HT-29 (cell line): ENCODE results near the gene CNMD. TPM values are rescaled to one million over a fixed set of nuclear protein-coding genes. Genes with fewer than 3 reads are reported as not detected.

Experiments used
- DNase-seq: peaks from one replicate; pipeline ENCODE4 v3.0.0-alpha.2; 2015; ENCODE audit warnings: low spot score
- total RNA-seq: library from RNA; depleted of rRNA; stranded (reverse); fragments of >200 nt; shearing (Covaris generic); gene quantifications from 2 replicates; pipeline ENCODE4 v1.2.3, GENCODE V29; 2014; rRNA removed

CNMD gene
- total RNA-seq, result not detected in 2 replicates

DNA sequence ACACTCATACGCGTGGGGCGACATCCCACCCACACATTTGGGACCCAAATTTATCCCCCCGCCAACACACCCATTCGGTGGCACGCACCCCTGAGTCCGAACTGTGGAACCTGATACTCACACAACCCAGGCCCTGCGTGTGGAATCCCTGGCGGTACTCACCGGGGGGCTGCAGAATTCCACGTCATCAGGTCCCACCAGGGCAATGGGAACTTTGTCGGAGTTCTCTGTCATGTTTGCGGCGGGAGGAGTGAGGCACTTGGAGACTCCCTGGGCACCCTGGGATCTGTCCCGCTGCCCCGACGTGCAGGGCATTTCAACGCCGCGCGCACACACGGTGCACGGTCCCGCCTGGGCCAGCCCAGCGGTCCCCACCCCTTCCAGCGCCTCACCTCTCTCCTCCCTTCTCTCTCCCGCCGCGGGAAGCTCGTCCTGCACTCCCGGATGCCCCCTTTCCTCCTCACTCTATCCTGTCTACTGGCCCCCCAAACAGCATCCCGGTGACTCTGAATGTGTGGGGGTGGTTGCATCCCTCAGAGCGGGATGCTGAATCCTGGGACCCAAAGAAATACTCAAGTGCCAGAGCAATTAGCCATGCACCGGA, at the start of gene CNMD:
Gene CNMD, minus strand, starts transcription at position 353 of the 604 bp plus-strand sequence. Its CDS starts 119 bp downstream, at position 234.
- DNase-seq, result no peak

DNA sequence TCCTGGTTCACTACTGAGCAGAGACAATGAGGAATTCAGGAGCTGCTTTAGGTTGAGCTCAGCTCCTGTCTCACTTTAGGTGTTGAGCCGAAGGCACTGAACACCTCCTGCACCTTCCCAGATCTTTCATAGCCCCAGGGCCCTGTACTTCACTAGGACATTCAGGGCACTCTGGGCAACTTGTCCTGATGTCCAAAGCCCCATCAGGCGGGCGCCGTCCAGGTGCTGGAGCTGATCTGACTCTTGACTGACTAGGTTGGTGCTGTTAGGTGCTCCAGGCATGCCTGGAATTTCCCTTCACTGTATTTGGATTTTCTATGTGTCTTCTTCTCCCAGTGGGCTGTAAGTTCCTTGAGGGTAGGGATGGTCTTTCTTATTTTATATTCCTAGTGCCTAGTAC, 48.4 kb upstream of the CNMD start:
- no peak for DNase-seq

DNA sequence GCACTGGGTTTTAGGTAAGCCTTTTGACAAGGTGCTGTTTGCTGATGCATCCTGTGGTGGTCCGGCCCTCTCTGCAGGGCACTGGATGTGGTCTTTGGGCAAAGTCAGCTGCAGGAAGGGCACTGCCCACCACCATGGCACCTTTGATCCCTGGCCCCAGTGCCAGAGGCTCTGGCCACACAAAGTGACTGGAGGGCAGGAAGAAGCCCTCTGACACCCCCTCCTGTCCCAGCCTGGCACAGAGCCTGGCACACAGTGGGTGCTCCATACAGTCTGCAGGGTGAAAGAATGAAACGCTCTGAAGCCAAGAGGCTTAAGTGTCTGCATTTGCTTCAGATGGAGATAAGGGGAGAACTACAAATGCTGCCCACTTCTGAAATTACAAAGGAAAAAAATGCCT, 47.6 kb upstream of the CNMD start:
- no peak for DNase-seq

DNA sequence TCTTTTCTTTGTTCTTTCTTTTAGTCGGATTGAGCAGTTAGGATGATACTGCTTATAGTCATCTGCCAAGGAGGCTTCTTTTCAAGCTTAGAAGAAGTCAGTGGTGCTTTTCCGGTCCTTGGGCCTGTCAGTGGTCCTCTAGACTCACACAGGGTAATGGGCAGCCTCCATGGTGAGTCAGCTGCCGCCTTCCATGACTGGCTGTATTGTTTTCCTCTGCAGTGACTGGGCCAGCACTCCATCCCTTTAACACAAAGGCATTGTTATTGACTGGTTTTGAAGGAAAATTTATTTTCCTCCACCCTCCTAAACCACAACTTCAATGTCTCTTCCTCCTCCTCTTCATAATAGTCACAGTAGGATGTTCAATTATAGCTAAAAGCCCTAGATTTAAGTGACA, 47.1 kb upstream of the CNMD start:
- DNase-seq, result no peak

DNA sequence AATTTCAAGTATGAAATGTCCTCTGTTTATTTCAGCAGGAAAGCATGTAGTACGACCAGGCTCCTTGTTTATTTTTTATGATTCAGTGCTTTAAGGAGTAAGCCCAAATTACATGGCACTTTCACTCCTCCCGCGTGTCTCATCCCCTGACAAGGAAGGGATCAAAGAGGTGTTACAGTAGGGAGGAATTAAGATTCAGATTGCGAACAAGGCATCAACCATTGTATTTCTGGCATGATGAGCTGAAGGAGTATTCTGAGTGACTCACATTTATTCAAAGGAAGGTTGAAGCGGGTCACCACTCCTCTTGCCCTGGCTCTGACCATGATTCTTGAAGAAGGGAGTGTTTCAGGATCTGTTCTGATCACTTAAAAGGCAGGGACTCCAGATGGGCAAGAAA, 46.1 kb upstream of the CNMD start:
- no peak for DNase-seq

DNA sequence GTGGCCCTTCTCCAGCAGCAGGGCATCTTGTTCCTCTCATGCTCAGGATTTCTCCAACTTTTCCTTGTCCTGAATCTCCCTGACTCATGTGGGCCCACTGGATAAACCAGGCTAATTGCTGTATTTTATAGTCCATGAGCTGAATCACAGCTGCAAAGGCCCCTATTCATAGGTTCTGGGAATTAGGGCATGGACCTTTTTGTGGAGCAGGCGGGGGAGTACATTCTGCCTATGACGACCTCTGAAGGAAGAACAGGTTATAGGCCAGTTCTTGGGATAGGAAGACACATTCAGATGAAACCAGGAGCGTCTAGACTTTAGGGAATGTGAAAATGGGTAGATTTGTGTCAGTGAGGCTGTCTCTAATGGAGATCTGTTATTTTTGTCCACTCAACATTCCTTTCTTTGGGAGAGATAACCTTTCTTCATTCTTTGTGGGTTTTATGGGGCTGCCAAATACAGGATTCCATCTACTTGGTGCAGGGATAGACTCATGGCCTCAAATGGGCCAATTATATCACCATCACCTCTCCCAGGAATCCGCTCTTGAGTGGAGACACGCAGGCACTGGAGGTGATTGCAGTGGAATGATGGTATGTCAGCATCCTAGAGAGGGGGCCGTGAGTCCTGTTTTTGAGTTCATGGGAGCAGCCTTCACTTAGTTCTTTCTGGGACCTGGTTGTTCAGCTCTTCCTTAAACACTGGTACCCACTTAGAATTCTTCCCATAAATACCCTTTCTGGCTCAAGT, 45.1 kb upstream of the CNMD start:
- no peak for DNase-seq

DNA sequence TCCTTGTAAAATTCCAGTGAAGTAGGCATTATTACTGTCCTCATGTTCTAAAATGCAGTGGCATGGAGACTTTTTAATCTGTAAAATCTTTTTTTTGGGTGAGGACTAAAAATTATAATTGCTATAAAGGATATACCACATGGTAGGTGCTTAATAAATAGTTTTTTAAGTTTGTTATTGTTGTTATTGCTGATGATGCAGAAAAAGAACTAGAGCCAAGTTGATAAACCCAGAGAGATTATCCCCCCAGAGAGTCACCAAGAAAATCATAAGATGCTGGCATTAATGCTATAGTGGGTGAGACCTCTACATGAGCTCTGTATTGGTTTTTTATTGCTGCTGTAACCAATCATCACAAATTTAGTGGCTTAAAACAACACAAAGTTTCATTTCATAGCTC, 44.3 kb upstream of the CNMD start:
- DNase-seq, result no peak

DNA sequence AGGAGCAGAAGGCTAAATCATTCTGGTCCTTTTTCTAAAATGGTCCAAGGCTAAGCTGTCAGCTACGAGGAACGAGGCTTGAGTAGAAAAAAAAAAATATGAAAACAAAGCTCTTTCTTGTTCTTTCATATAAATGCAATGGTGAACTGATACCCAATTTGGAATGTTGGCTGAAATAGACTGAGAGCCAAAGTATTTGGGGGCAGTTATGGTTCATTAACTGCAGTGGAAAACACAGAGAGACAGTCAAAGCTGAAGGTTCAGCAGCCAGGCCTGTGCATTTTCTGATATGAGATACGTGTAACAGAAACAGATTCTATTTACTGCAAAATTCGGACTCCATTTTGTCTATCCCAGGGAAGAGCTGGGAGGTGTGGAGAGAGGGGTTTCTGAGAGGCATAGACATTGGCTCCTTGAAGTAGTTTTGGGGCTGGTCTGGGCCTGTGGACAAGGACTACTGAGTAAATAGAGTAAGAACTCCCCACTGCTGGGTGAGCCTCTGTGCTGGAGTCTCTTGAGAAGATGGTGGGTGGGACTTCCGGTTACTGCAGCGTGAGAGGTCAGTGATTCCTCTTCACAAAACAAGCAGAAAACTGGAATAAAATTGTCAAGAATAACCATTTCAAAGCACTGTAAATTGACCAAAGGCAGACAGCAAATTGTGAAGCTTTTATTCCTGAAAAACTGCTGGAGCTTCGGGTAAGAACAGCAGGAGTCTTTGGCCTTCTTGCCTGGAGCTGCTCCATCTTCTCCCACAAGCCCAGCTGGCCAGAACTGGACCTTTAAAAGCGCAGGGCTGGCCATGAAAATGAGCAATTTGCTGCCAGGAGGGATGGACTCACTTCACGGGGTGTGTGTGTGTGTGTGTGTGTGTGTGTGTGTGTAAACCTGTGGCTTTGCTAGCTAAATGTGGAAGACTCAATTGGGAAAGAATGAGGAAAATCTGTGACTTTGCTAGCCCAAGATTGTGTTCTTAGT, 43.1 kb upstream of the CNMD start:
- DNase-seq, result no peak

DNA sequence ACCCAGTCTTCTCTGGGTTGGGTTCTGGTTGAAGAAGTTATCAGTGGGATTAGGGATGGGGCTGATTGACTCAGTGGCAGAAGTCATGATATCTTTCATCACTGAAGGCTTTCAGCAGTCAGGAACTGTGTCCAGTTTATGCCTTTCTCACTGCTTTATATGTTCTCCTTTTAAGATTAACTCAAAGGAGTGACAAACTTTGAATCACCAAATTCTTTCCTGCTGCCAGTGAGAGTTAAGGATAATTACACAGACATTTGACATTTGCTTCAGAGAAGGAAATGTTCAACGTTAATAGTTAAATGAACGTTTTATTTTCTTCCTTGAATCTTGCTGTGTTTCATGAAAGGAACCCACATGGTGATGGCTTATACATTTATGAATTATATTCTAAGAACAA, 41.0 kb upstream of the CNMD start:
- DNase-seq, result no peak

DNA sequence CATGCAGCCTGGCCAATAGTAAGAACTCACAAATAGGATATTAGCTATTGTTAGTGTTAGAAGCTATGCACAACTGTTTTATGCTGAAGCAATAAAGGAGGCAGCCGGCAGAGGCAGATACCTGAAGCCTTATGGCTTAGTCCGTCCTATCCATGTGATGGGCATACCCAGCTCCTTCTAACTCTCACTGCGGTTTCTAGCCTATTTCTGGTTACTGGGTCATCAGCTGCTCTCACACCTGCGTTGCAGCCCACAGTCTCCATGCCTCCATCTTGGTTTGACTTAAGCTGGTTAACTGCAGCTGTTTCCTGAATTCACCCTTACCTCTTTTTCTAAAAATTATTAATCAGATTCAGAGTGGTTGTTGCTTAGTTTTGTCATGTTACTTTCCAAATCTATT, 40.5 kb upstream of the CNMD start:
- no peak for DNase-seq

DNA sequence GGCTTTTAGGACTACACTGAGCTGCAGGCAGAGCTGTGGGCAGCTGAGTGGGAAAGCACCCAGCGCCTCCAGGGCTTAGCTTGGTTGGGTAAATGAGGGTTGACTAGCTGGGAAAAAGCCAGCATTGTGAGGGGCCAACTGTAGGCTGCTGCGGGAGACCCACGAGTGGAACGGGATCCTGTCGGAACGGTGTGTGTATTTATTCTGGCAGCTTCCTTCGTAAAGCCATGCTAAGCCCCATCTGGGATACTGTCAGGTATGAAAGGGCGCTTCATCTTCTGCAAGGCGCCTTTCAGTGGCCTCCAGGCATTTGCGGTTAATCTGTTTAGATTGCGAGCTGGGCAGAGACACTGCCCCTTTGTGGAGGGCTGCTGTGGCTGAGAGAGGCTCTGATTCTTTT, 39.5 kb upstream of the CNMD start:
- DNase-seq, result no peak

DNA sequence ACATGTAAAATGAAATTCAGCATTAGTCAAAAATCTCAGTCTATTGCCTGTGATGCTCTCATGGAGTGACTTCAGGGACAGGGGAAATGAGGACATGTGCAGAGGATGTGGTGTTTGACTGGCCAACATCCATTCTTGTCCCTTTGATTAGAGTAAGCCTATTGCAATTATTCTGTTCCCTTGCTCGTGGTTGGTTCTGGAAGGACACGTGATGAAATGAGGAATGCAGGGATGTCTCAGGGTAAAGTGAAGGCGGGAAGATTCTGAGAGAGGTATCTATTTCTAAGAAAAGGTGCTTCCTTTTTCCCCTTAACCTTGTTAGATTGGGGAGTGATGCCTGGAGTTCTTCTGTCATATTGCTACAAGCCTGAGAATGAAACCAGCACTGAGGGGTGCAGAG, 37.1 kb upstream of the CNMD start:
- no peak for DNase-seq

DNA sequence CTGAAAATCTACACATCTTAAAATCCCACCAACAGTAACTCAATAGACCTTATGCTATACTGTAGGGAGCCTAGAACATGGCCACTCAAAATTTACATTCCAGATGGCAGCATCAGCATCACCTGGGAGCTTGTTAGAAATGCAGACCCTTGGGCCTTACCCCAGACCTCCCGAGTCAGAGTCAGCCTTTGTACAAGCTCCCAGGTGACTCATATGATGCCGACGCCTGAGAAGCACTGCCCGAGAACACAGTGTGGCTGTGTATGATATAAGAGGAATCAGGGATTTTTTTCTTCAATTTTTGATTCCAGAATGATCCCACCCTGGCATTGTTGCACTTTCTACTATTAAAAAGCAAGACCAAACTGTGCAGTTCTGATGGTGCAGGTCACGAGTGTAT, 35.9 kb upstream of the CNMD start:
- DNase-seq, result no peak

DNA sequence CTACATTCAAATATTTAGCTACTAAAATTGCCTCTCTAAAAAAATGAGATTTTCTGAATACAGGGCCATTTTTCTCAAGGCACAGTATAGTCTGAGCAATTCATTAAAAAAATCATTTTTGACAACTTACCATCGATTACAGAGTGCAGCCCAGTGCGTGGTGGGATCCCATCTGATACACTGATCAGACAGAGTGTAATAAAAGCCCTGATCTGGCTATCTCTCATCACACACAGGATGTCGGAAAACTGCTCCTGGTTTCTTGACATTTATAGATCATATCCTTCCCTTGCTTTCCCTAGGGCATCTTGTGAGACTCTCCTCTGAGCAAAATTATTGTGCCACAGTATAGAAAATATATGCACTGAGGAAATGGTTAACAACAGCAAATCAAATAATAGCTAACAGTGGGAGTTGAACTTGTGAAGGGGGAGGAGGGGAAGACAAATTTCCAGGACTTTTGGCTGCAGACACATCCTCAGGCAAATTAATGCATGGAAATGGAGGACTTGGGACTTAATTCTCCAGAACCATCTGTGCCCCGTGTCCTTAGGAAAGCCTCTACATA, 28.4 kb upstream of the CNMD start:
- no peak for DNase-seq

DNA sequence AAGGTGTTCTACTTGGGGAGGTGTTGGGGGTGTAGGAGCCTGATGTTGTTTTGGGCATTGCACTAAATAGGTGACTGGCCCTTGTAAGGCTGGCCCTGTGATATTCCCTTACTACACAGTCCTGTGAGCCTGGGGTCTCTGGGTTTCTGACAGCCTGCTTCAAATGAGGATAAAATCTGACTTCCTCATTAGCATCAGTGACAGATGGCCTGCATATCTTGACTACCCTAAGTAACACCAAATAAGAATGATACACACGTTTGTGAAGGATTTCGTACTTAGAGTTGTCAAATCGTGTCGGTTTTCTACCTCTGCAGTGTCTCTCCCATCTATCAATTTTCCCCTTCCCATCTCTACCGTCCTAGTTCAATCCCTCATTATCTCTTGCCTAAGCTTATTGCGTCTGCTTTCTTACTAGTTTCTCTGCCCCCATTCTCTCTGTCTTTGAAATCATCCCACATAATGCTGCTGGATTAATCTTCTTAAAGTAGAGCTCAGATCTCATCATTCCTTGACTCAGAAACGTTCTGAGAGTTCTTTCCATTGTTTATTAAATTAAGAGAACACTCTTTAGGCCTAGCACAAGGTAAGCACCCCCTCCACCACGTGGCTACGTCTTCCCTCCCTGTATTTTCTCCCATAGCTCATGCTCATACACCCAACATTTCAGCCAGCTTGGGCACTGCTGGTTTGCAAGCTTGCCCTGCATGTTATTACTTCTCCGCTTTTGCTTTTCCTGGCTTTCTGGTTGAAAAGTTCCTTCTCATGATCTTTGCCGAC, 26.2 kb upstream of the CNMD start:
- DNase-seq, result no peak

DNA sequence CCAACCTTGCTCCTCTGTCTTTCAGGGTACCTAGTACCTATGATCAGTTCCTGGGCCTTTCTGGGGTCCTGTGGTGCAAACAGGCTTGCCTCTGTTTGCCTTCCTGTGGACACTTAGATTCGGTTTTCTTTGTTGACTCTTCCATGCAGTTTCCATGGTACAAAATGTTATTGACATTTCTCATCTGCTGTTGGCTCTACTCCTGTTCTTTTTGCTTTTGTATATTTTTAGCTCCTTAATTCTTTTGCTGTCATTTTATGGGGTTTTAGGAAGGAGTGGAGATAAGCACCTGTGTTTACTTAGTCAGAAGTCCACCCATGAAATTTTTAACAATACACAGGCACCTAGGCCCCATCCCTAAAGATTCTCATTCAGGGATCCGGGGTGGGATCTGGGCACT, 20.5 kb upstream of the CNMD start:
- no peak for DNase-seq

DNA sequence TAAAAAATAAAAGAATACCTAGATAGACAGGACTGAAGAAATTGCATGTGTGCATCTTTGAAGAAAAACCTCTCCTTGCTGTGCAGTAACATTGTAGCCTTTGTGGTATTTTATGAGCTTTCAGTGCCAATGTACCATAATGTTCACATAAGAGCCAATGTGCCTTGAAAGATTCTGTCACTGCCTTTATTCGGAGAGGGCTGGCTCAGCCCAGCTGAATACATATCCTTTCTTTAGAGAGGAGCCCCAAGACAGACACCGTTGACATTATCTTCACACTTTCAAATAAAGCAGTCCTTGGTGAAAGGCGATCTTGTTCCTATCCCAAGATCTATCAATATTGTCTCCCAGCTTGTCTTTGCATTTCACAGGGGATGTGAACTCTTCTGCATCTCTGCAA, 18.5 kb upstream of the CNMD start:
- no peak for DNase-seq

DNA sequence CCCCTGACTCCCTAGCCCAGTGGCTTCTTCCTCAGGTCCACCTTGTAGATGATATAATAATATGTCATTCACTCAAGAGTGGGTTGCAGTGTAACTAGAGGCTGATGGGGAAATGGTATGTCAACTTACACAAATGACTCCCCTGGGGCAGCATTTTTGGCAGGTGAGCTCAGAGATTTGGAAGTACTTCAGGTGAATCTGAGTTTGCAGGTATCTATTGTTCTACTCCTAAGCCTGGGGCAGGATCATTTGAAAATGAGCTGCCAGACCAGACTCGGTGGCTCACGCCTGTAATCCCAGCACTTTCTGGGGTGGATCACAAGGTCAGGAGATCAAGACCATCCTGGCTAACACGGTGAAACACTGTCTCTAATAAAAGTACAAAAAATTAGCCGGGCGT, 11.6 kb upstream of the CNMD start:
- no peak for DNase-seq

DNA sequence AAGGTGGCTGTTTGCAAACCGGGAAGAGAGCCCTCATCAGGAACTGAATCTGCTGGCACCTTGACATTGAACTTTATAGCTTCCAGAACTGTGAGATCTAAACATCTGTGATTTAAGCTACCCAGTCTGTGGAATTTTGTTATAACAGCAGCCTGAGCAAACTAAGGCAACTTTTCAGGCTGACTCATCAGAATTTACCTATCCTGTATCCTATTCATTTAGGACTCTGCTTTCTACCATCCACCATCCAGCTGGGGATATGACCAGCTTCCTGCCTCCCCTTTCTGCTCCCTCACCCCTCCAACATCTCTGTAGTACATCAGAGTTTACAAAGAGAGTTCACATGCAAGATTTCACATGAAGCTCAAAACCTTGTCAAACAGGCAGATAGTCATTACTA, 11.1 kb upstream of the CNMD start:
- DNase-seq, result no peak

DNA sequence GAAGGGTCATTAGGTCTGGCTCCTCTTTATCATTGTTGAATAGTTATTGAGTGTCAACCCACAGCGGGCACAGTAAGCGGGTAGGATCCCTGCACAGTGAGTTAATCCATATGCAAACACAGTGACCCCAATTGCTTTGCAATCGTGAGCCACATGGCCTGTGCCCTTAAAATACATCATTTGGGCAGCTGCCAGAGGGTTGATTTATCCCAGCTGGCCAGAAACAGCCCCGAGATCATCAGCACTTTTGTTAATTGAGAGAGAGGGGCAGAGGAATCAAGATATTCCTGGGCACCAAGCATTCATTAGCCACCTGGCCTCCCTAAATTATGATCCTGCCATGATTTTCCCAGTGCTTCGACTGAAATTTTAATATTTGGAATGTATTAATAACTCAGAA, 9.8 kb upstream of the CNMD start:
- DNase-seq, result no peak

DNA sequence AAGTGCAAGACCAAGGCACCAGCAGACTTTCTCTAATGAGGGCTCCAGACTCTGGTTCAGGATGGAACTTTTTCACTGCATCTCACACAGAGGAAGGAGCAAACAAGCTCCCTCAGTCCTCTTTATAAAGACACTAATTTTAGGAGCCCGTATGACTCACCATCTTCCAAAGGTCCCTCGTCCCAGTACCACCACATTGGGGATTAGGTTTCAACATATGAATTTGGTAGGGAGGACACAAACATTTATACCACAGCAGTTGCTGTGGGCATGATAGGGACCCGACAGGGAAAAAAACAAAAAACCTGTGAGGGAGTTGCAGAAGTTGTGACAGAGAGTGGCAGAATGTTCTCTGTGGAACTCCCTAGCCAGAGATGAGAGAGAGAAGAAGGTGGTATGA, 6.5 kb upstream of the CNMD start:
- no peak for DNase-seq
